ENCODE measurements around the gene FKBP11.
"Not testable (repeated sequence)": the region's sequence is repeated elsewhere in the genome, so short reads cannot be mapped to it uniquely, and the experiment has no call there.

GRCh38 chr12:48909698-48910097, 15.6 kb downstream of the FKBP11 start:
- TF ChIP-seq, protein P1, sequence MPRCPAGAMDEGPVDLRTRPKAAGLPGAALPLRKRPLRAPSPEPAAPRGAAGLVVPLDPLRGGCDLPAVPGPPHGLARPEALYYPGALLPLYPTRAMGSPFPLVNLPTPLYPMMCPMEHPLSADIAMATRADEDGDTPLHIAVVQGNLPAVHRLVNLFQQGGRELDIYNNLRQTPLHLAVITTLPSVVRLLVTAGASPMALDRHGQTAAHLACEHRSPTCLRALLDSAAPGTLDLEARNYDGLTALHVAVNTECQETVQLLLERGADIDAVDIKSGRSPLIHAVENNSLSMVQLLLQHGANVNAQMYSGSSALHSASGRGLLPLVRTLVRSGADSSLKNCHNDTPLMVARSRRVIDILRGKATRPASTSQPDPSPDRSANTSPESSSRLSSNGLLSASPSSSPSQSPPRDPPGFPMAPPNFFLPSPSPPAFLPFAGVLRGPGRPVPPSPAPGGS (CRISPR knock-in tag; IDR thresholded peaks at IDR 0.05): not testable (repeated sequence)
- not testable (repeated sequence) for TF ChIP-seq BHLHE40 (IDR thresholded peaks at IDR 0.05; ENCODE audit: low read length); KDM6A (CRISPR knock-in tag; IDR thresholded peaks at IDR 0.05; ENCODE audit: low read depth); CTCF (CRISPR knock-in tag; IDR thresholded peaks at IDR 0.05); ZNF274 (CRISPR knock-in tag; IDR thresholded peaks at IDR 0.05); ZNF207 (IDR thresholded peaks at IDR 0.05; ENCODE audit: borderline replicate concordance); ZNF777 (CRISPR knock-in tag; IDR thresholded peaks at IDR 0.05); EZH2 (conservative IDR thresholded peaks at IDR 0.05; ENCODE audit: low read depth, low read length); ZC3H4 (CRISPR knock-in tag; IDR thresholded peaks at IDR 0.05; ENCODE audit: borderline replicate concordance); TGIF2 (CRISPR knock-in tag; IDR thresholded peaks at IDR 0.05)
